Thoracic aorta (tissue), 2 donors: ENCODE results near the gene MYBPHL. TPM values are rescaled to one million over a fixed set of nuclear protein-coding genes. Genes with fewer than 3 reads are reported as not detected.
"Not testable (repeated sequence)": the region's sequence is repeated elsewhere in the genome, so short reads cannot be mapped to it uniquely, and the experiment has no call there.

Source experiments
- ATAC-seq: fragments of 150-250 bp; one replicate; pipeline ENCODE4 v1.8.0; 2017; ENCODE audit warnings: low read depth; ENCODE audit not compliant: insufficient number of reproducible peaks, low FRiP score
- DNase-seq: peaks from one replicate; pipeline ENCODE4 v3.0.0-alpha.2; 2020; ENCODE audit warnings: low spot score
- H3K27ac ChIP-seq, 2 donors: fragments of 200-600 bp; sonication (generic); 1 replicate in 1 of 2; 2 replicates in 1 of 2; pipeline ENCODE4 v1.5.1; 2016; ENCODE audit warnings: mild to moderate bottlenecking in 2 of 2, moderate library complexity in 2 of 2
- H3K27me3 ChIP-seq: fragments of 200-600 bp; sonication (generic); replicated peaks from 2 replicates; pipeline ENCODE4 v1.6.0; 2016; ENCODE audit warnings: mild to moderate bottlenecking; ENCODE audit not compliant: insufficient read depth
- H3K36me3 ChIP-seq: fragments of 200-600 bp; sonication (generic); one replicate; pipeline ENCODE4 v1.5.1; 2016
- H3K4me1 ChIP-seq, 2 donors: fragments of 200-600 bp; sonication (generic); 1 replicate in 1 of 2; 2 replicates in 1 of 2; pipeline versions ENCODE4 v1.5.1 to v1.6.0; 2016; ENCODE audit warnings: low read depth in 2 of 2, mild to moderate bottlenecking in 1 of 2; ENCODE audit not compliant: control insufficient read depth in 1 of 2
- H3K4me3 ChIP-seq: fragments of 200-600 bp; sonication (generic); 2 replicates; pipeline ENCODE4 v1.5.1; 2016; ENCODE audit warnings: mild to moderate bottlenecking
- H3K9me3 ChIP-seq: fragments of 200-600 bp; sonication (generic); 2 replicates; pipeline ENCODE4 v1.5.1; 2016
- CTCF ChIP-seq: fragments of 200-600 bp; sonication (generic); IDR thresholded peaks from one replicate; pipeline ENCODE4 v1.5.1; 2019; ENCODE audit warnings: antibody characterized with exemption
- total RNA-seq, 2 donors: library from RNA; depleted of rRNA; stranded (reverse); fragments of >200 nt; gene quantifications; one replicate each; pipeline versions ENCODE4 v1.1.0 to v1.2.3, GENCODE V29; 2016

Gene MYBPHL
- total RNA-seq, 2 donors from 2014 or later, result 1.1 TPM; not detected in 1

GRCh38 chr1:109309347-109309746 is 2.5 kb upstream of the MYBPHL start:
- no peak for ATAC-seq
- Histone ChIP-seq H3K27me3 (no peaks in the 10 kb centered on the region), H3K4me3 (no peak overlapping the region), H3K36me3 (peaks cover 31% of the 10 kb centered on the region), H3K27ac (no peak overlapping the region), H3K9me3 (no peaks in the 10 kb centered on the region), H3K4me1 (peaks cover 0 to 19% of the 10 kb centered on the region in 2 donors)
- TF ChIP-seq CTCF, result no peak
- no peak for DNase-seq

GRCh38 chr1:109307274-109308021 is 637 bp upstream of the MYBPHL start:
- no peaks in the 10 kb centered on the region for H3K9me3 ChIP-seq
- H3K4me3 ChIP-seq, result no peak overlapping the region
- no peak for ATAC-seq
- DNase-seq, result no peak
- no peak overlapping the region for H3K27ac ChIP-seq
- H3K36me3 ChIP-seq, result peaks cover 17% of the 10 kb centered on the region
- peaks cover 0 to 19% of the 10 kb centered on the region in 2 donors for H3K4me1 ChIP-seq
- TF ChIP-seq CTCF, result no peak
- no peaks in the 10 kb centered on the region for H3K27me3 ChIP-seq

GRCh38 chr1:109305991-109306390 is 820 bp downstream of the MYBPHL start:
- ATAC-seq, H3K4me3 ChIP-seq, H3K9me3 ChIP-seq, H3K36me3 ChIP-seq, DNase-seq, H3K27me3 ChIP-seq, H3K27ac ChIP-seq: not testable (repeated sequence)
- H3K4me1 ChIP-seq, result peaks cover 0 to 19% of the 10 kb centered on the region in 2 donors

- peaks cover 0 to 22% of the 10 kb centered on the region in 2 donors for H3K4me1 ChIP-seq
- DNase-seq, result no peak
- no peak for ATAC-seq
- H3K27me3 ChIP-seq, result no peaks in the 10 kb centered on the region
- H3K4me3 ChIP-seq, result no peak overlapping the region
- TF ChIP-seq CTCF, result no peak
- H3K36me3 ChIP-seq, result no peaks in the 10 kb centered on the region
- H3K27ac ChIP-seq, result no peak overlapping the region
- H3K9me3 ChIP-seq, result no peaks in the 10 kb centered on the region
Measured at GRCh38 chr1:109304226-109304920, 2.4 kb downstream of the MYBPHL start.

- ATAC-seq, result no peak
- H3K4me1 ChIP-seq, result peaks cover 0 to 13% of the 10 kb centered on the region in 2 donors
- no peak overlapping the region for H3K27ac ChIP-seq
- H3K27me3 ChIP-seq, result no peaks in the 10 kb centered on the region
- H3K9me3 ChIP-seq, result no peaks in the 10 kb centered on the region
- no peaks in the 10 kb centered on the region for H3K36me3 ChIP-seq
- TF ChIP-seq CTCF, result no peak
- no peak for DNase-seq
- H3K4me3 ChIP-seq, result no peak overlapping the region
Measured at GRCh38 chr1:109301874-109302273, 4.9 kb downstream of the MYBPHL start.
